Activated CD4-positive, alpha-beta T cell treated with anti-CD3 and anti-CD28 coated beads, Interleukin-2, amount 10 ng/mL, durations not matched to agents 24 days and 14 days (primary cell): Measurements from ENCODE around the gene CYB5R3. TPM values are rescaled to one million over a fixed set of nuclear protein-coding genes. Genes with fewer than 3 reads are reported as not detected.
"Not testable (repeated sequence)": the region's sequence is repeated elsewhere in the genome, so short reads cannot be mapped to it uniquely, and the experiment has no call there.

Experiments
- DNase-seq: peaks from one replicate; pipeline ENCODE4 v3.0.0; 2022
- H3K27ac Mint-ChIP-seq: one replicate; pipeline ENCODE4 v1.8.0; 2022; ENCODE audit warnings: mild to moderate bottlenecking, mixed read lengths
- H3K27me3 Mint-ChIP-seq: one replicate; pipeline ENCODE4 v1.8.0; 2022; ENCODE audit warnings: mixed read lengths
- H3K36me3 Mint-ChIP-seq: one replicate; pipeline ENCODE4 v1.8.0; 2022; ENCODE audit warnings: low read depth, mild to moderate bottlenecking, mixed read lengths
- H3K4me1 Mint-ChIP-seq: one replicate; pipeline ENCODE4 v1.8.0; 2021; ENCODE audit warnings: mixed read lengths
- H3K4me3 Mint-ChIP-seq: one replicate; pipeline ENCODE4 v1.8.0; 2022; ENCODE audit warnings: mild to moderate bottlenecking, moderate library complexity, mixed read lengths
- H3K9me3 Mint-ChIP-seq: one replicate; pipeline ENCODE4 v1.8.0; 2021; ENCODE audit warnings: mixed read lengths
- intact Hi-C: fragments of 100-400 bp; cut with micrococcal nuclease; formaldehyde crosslinking; loops from one replicate; pipeline ENCODE4 v1.15.1; 2023
- total RNA-seq: library from RNA; stranded (reverse); gene quantifications from 2 replicates; pipeline ENCODE4 v1.2.3, GENCODE V29; 2022

CYB5R3 gene
- total RNA-seq, 1 donor from 2014 or later = 77.0 TPM

DNA sequence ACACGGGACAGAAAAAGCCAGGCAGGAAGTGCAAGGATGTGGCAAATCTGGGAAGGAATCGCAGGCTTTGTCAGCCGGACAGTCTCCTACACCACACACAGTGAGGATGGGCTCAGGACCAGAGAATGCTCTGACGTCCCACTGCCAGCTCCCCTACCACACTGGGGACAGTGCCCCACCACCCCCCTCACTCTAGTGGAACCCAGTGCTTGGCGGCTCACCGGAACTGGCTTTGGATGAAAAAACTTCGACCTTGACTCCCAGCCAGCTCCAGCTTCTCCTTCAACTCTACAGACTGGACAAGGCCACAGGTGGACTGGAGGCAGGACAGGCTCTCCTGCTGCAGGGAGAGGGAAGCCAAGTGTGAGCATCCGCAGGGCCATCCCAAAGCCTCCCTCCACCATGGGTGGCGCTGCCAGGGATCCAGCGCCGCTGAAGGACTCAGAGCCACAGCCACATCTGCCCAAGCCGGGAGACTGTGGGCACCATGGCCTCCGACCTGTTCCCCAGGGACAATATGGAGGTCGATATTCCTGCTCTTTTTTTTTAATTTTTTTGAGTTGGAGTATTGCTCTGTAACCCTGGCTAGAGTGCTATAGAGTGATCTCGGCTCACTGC, 71.5 kb downstream of the CYB5R3 start:
- Mint-ChIP-seq H3K27me3 (no peaks in the 10 kb centered on the region), H3K27ac (no peak overlapping the region), H3K4me1 (peaks cover 12% of the 10 kb centered on the region), H3K36me3 (peaks cover 27% of the 10 kb centered on the region), H3K4me3 (no peak overlapping the region), H3K9me3 (no peaks in the 10 kb centered on the region)
- DNase-seq = no peak
- intact Hi-C loops = no loop called here

DNA sequence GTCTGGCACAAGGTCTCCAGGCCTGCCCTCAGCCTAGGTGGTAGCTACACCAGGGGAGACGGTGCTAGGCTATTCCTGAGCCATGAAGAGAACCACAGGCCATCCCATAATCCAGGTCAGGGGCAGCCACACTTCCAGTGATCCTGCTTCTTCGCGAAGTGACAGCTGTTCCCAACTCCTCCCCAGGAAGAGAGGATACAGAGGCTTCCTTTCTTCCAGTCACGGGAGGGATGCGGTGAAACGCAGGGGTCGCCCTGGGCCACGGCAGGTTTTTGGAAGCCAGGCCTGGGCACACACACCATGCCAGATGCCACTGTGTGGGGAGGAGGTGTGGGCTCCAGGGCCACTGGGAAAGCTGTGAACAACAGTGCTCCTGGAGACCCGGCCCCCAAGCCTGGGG, 72.1 kb downstream of the CYB5R3 start:
- H3K27me3 Mint-ChIP-seq, DNase-seq, H3K4me3 Mint-ChIP-seq, H3K9me3 Mint-ChIP-seq, intact Hi-C loops, H3K27ac Mint-ChIP-seq, H3K4me1 Mint-ChIP-seq: not testable (repeated sequence)
- H3K36me3 Mint-ChIP-seq = peaks cover 26% of the 10 kb centered on the region

DNA sequence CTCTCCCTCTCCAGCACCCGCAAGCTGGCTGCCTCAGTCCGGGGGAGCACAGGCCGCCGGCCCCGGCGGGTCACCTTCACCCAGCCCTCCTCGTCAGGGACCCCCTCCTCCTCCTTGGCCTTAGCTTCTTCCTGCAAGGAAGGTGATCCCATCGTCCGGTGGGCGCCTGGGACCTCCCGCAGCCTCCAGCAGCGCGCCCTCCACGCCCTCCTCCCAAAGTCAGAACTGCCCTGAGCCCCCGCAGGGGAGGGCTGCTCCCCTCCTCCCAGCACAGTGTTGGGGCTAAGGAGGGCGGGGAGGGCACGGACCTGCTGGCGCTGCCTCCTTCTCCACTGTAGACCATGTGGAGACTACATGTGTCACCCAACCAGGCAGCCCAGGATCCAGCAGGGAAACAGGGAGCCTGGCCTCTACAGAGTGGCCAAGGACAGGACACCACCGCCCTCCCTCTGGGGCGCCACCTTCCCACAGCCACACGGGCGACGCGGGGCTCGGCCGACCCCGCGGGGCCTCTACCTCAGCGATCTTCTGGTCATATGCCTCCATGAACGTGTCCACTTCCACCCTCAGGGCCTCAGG, 73.1 kb downstream of the CYB5R3 start:
- H3K27me3 Mint-ChIP-seq, DNase-seq, H3K4me3 Mint-ChIP-seq, H3K9me3 Mint-ChIP-seq, H3K4me1 Mint-ChIP-seq, H3K27ac Mint-ChIP-seq, intact Hi-C loops: not testable (repeated sequence)
- H3K36me3 Mint-ChIP-seq = peaks cover 29% of the 10 kb centered on the region

GRCh38 chr22:42574468-42574867, 74.7 kb downstream of the CYB5R3 start:
- H3K4me1 Mint-ChIP-seq, H3K27ac Mint-ChIP-seq, H3K4me3 Mint-ChIP-seq, DNase-seq, intact Hi-C loops, H3K27me3 Mint-ChIP-seq, H3K9me3 Mint-ChIP-seq: not testable (repeated sequence)
- H3K36me3 Mint-ChIP-seq = peaks cover 31% of the 10 kb centered on the region

DNA sequence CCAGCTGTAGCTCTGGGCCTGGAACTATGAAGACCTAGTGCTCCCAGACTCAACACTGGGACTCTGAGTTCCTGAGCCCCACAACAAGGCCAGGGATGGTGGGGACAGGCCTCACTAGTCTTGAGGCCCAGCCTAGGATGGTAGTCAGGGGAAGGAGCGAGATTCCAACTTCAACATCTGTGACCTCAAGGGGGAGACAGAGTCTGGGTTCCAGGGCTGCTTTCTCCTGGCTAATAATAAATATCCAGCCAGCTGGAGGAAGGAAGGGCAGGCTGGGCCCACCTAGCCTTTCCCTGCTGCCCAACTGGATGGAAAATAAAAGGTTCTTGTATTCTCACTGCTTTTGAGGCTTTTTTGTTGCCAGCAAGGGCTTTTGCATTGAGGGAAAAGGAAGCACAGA, 75.1 kb downstream of the CYB5R3 start:
- H3K27me3 Mint-ChIP-seq, intact Hi-C loops, DNase-seq, H3K9me3 Mint-ChIP-seq, H3K27ac Mint-ChIP-seq, H3K4me1 Mint-ChIP-seq, H3K4me3 Mint-ChIP-seq: not testable (repeated sequence)
- peaks cover 32% of the 10 kb centered on the region for H3K36me3 Mint-ChIP-seq

DNA sequence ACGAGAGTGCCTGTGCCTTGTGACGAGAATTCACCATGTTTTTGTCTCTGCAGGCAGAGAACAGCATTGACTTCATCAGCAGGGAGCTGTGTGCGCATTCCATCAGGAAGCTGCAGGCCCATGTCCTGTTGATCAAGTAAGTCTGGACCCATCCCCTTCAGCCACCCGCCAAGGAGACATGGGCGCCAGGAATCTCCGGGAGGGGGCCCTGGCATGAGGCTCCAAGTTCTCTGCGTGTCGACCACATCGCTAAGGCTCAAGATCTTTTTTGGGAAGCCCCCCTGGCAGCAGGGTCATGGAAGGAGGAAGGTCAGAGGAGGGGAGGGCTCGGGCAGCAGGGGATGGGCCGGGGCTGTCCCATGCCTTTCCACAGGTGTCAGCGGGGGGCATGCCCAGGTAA, 78.1 kb downstream of the CYB5R3 start:
- DNase-seq, H3K4me3 Mint-ChIP-seq, H3K9me3 Mint-ChIP-seq, H3K27me3 Mint-ChIP-seq, H3K27ac Mint-ChIP-seq, intact Hi-C loops, H3K4me1 Mint-ChIP-seq: not testable (repeated sequence)
- H3K36me3 Mint-ChIP-seq = peaks cover 21% of the 10 kb centered on the region

DNA sequence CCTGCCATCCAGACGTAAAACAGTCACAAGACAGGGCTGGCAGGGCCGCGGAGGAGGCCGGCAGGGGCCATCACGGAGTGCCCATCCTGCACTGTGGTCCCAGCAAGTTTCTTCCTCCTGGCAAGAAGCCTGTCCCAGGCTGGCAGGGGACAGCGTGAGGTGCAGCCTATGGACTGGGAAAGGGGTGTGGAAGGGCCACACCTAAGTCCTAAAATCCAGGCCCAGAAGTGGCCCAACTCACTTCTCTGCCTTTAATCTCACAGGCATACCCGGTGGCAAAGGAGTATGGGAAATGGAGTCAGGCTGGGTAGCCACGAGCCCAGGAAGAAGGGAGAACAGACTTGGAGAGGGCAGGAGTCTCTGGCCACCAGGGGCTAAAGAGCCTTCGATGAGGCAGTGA, 78.6 kb downstream of the CYB5R3 start:
- DNase-seq, H3K27me3 Mint-ChIP-seq, H3K4me1 Mint-ChIP-seq, intact Hi-C loops, H3K9me3 Mint-ChIP-seq, H3K4me3 Mint-ChIP-seq: not testable (repeated sequence)
- Mint-ChIP-seq H3K36me3 (peaks cover 21% of the 10 kb centered on the region), H3K27ac (peak overlapping the region; percentile 64)

- H3K27me3 Mint-ChIP-seq, intact Hi-C loops, H3K4me3 Mint-ChIP-seq, H3K9me3 Mint-ChIP-seq, DNase-seq, H3K27ac Mint-ChIP-seq, H3K4me1 Mint-ChIP-seq: not testable (repeated sequence)
- peaks cover 18% of the 10 kb centered on the region for H3K36me3 Mint-ChIP-seq
Measured at GRCh38 chr22:42567950-42568349, 81.2 kb downstream of the CYB5R3 start.

Other genes starting within 250 kb of the CYB5R3 start
- 0.05 and 0.07 TPM in 2 replicates for gene NFAM1, start 217.0 kb downstream of the CYB5R3 start, total RNA-seq
- 141 and 150 TPM in 2 replicates for gene RRP7A, start 129.6 kb downstream of the CYB5R3 start, total RNA-seq
- gene SERHL2, start 95.4 kb downstream of the CYB5R3 start, total RNA-seq = 2.2 and 2.3 TPM in 2 replicates
- gene POLDIP3, start 34.5 kb downstream of the CYB5R3 start, total RNA-seq = 75.4 and 85.3 TPM in 2 replicates
- gene ATP5MGL, start 8.8 kb downstream of the CYB5R3 start, total RNA-seq = 0.98 and 1.2 TPM in 2 replicates
- not detected in 2 replicates for gene A4GALT, start 71.5 kb upstream of the CYB5R3 start, total RNA-seq
- gene ARFGAP3, start 207.9 kb upstream of the CYB5R3 start, total RNA-seq = 33.2 and 34.8 TPM in 2 replicates